GM23338 (cell line): ENCODE measurements around the gene FBXL17. TPM values are rescaled to one million over a fixed set of nuclear protein-coding genes. Genes with fewer than 3 reads are reported as not detected.

Source experiments
- ATAC-seq: fragments of 200-7000 bp; cut with Tn5 transposase; 3 replicates; pipeline ENCODE4 v1.9.1; 2020
- DNase-seq: peaks from one replicate; pipeline ENCODE4 v3.0.0-alpha.2; 2015; ENCODE audit warnings: low spot score
- H2AFZ ChIP-seq: fragments of 200-600 bp; sonication (generic); 2 replicates; pipeline ENCODE4 v1.8.0; 2016; ENCODE audit warnings: antibody characterized with exemption, mild to moderate bottlenecking, moderate library complexity
- H3F3A ChIP-seq: fragments of 200-600 bp; sonication (generic); replicated peaks from 2 replicates; pipeline ENCODE4 v1.8.0; 2017; ENCODE audit warnings: antibody characterized with exemption, mixed run types, low read depth
- H3K27ac ChIP-seq: fragments of 200-600 bp; sonication (generic); 2 replicates; pipeline ENCODE4 v1.6.1; 2016; ENCODE audit warnings: low read depth
- H3K27me3 ChIP-seq: fragments of 200-600 bp; sonication (generic); 2 replicates; pipeline ENCODE4 v1.8.0; 2016; ENCODE audit warnings: mild to moderate bottlenecking, mixed run types, moderate library complexity; ENCODE audit not compliant: insufficient read depth
- H3K36me3 ChIP-seq: fragments of 200-600 bp; sonication (generic); 2 replicates; pipeline ENCODE4 v1.8.0; 2016; ENCODE audit warnings: mild to moderate bottlenecking; ENCODE audit not compliant: insufficient read depth
- H3K4me1 ChIP-seq: fragments of 200-600 bp; sonication (generic); 2 replicates; pipeline ENCODE4 v1.8.0; 2016; ENCODE audit warnings: mild to moderate bottlenecking, moderate library complexity; ENCODE audit not compliant: insufficient read depth
- H3K4me2 ChIP-seq: fragments of 200-600 bp; sonication (generic); 2 replicates; pipeline ENCODE4 v1.7.1; 2017; ENCODE audit warnings: mixed run types
- H3K4me3 ChIP-seq: fragments of 200-600 bp; sonication (generic); 2 replicates; pipeline ENCODE4 v1.6.1; 2016; ENCODE audit warnings: mixed run types
- H3K79me2 ChIP-seq: fragments of 200-600 bp; sonication (generic); replicated peaks from 2 replicates; pipeline ENCODE4 v1.8.0; 2017; ENCODE audit warnings: mild to moderate bottlenecking; ENCODE audit not compliant: insufficient read depth
- H3K9me2 ChIP-seq: fragments of 200-600 bp; sonication (generic); 2 replicates; pipeline ENCODE4 v1.8.0; 2017; ENCODE audit not compliant: insufficient read depth
- H4K20me1 ChIP-seq: fragments of 200-600 bp; sonication (generic); replicated peaks from 2 replicates; pipeline ENCODE4 v1.8.0; 2017; ENCODE audit warnings: mild to moderate bottlenecking; ENCODE audit not compliant: insufficient read depth
- H3K27ac Mint-ChIP-seq: 2 replicates; pipeline ENCODE4 v1.8.0; 2020; ENCODE audit warnings: inconsistent platforms, mild to moderate bottlenecking, moderate library complexity, mixed read lengths
- H3K27me3 Mint-ChIP-seq: 3 replicates; pipeline ENCODE4 v1.8.0; 2022; ENCODE audit warnings: low read depth, mild to moderate bottlenecking, moderate library complexity, mixed read lengths, inconsistent platforms; ENCODE audit not compliant: insufficient read depth, poor library complexity
- H3K36me3 Mint-ChIP-seq: 3 replicates; pipeline ENCODE4 v1.8.0; 2021; ENCODE audit warnings: low read depth, mild to moderate bottlenecking, inconsistent platforms, moderate library complexity, mixed read lengths
- H3K4me1 Mint-ChIP-seq: 3 replicates; pipeline ENCODE4 v1.8.0; 2020; ENCODE audit warnings: mild to moderate bottlenecking, inconsistent platforms, mixed read lengths
- H3K4me3 Mint-ChIP-seq: 3 replicates; pipeline ENCODE4 v1.8.0; 2021; ENCODE audit warnings: moderate library complexity, mild to moderate bottlenecking, inconsistent platforms, mixed read lengths
- H3K9me3 Mint-ChIP-seq: 3 replicates; pipeline ENCODE4 v1.8.0; 2020; ENCODE audit warnings: moderate library complexity, mild to moderate bottlenecking, inconsistent platforms, mixed read lengths
- CREB1 ChIP-seq: fragments of 250-450 bp; sonication (Bioruptor Pico); IDR thresholded peaks from 2 replicates; pipeline ENCODE4 v1.5.0; 2020; ENCODE audit warnings: low read depth, mild to moderate bottlenecking, moderate library complexity
- JUNB ChIP-seq: IDR thresholded peaks from one replicate; pipeline ENCODE4 v1.6.1; 2016; ENCODE audit warnings: antibody characterized with exemption; ENCODE audit not compliant: unreplicated experiment
- NANOG ChIP-seq: IDR thresholded peaks from 2 replicates; pipeline ENCODE4 v1.6.1; 2016; ENCODE audit warnings: antibody characterized with exemption, borderline replicate concordance
- POLR2AphosphoS5 ChIP-seq: IDR thresholded peaks from 2 replicates; pipeline ENCODE4 v1.6.1; 2016; ENCODE audit warnings: antibody characterized with exemption, low read depth
- STAT1 ChIP-seq: IDR thresholded peaks from one replicate; pipeline ENCODE4 v1.6.1; 2016; ENCODE audit warnings: antibody characterized with exemption; ENCODE audit not compliant: unreplicated experiment
- ZNF331 ChIP-seq: fragments of 250-450 bp; sonication (Bioruptor Pico); IDR thresholded peaks from 2 replicates; pipeline ENCODE4 v1.5.0; 2020; ENCODE audit warnings: low read depth, mild to moderate bottlenecking, moderate library complexity
- polyA plus RNA-seq: library from polyadenylated mRNA; unstranded; fragments of >200 nt; fragmentation: Nextera tagmentation; extraction: Ambion mirVana; gene quantifications from 2 replicates; pipeline ENCODE4 v1.2.1, GENCODE V29; 2016
- total RNA-seq: library from RNA; depleted of rRNA; stranded (reverse); fragments of >200 nt; shearing (Covaris generic); gene quantifications from 2 replicates; pipeline ENCODE4 v1.2.3, GENCODE V29; 2014
- TF ChIP-seq, protein P1 (sequence below): IDR thresholded peaks from 2 replicates; pipeline ENCODE4 v1.6.1; 2016; ENCODE audit warnings: antibody characterized with exemption
- TF ChIP-seq, protein P2 (sequence below): IDR thresholded peaks from one replicate; pipeline ENCODE4 v1.6.1; 2018; ENCODE audit warnings: antibody characterized with exemption; ENCODE audit not compliant: unreplicated experiment
- TF ChIP-seq, protein P3 (sequence below), 2 experiments: fragments of 200-600 bp in 1 of 2; sonication (generic) in 1 of 2; conservative IDR thresholded peaks; 2 replicates each; pipeline versions ENCODE4 v1.5.1 to v1.6.1; 2016 to 2017; ENCODE audit warnings: antibody characterized with exemption in 2 of 2, low read depth in 2 of 2, mild to moderate bottlenecking in 2 of 2, moderate library complexity in 1 of 2
- TF ChIP-seq, protein P4 (sequence below): fragments of 250-450 bp; sonication (Bioruptor Pico); IDR thresholded peaks from 2 replicates; pipeline ENCODE4 v1.5.0; 2020; ENCODE audit warnings: mild to moderate bottlenecking, moderate library complexity

FBXL17 gene
- total and polyA plus RNA-seq, 2 experiments from 2014 or later: 2.0 to 2.7 TPM

DNA sequence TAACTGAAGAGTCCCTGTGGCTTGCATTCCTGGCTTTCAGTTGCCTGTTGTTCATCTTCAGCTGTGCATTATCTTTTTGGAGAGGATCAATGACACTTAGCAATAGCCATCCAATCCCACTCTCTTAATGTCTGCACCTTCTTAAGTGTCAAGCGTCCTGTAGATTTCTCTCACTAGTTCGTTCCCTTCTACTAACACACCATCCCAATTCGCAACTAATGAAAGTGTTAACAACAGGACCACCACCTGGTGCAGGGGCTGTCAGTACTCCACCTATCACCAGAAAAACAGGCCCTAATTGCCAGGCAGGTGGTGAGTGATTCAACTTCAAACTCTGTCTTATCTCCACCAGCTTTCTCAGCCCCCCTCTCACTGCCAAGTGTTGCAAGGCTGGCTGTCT, 541.7 kb downstream of the FBXL17 start (continued):
- TF ChIP-seq, protein P1, sequence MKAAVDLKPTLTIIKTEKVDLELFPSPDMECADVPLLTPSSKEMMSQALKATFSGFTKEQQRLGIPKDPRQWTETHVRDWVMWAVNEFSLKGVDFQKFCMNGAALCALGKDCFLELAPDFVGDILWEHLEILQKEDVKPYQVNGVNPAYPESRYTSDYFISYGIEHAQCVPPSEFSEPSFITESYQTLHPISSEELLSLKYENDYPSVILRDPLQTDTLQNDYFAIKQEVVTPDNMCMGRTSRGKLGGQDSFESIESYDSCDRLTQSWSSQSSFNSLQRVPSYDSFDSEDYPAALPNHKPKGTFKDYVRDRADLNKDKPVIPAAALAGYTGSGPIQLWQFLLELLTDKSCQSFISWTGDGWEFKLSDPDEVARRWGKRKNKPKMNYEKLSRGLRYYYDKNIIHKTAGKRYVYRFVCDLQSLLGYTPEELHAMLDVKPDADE: no peak

DNA sequence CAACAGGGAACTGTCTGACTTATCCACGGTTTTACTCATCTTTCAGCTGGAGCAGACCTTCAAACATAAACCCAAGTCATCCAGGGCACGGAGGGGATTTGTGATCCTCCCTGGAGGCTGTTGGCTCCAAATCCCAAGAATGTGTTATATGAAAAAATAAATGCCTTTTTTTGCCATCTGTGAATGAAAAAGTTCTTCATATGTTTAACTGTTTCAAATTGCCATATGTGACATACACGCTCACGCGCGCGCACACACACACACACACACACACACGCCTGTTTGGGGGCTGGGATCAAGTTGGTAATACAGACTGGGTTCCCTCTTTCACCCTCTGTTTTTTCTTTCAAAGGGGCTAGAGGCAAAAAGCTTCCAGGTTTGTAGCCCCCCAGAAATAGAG, 546.8 kb downstream of the FBXL17 start:
- no peaks in the 10 kb centered on the region for H3K79me2 ChIP-seq
- Mint-ChIP-seq H3K27ac (no peak overlapping the region), H3K9me3 (no peaks in the 10 kb centered on the region), H3K4me3 (no peak overlapping the region), H3K36me3 (no peaks in the 10 kb centered on the region), H3K4me1 (peaks cover 20% of the 10 kb centered on the region), H3K27me3 (peaks cover 4% of the 10 kb centered on the region)
- H3K4me2 ChIP-seq: no peak overlapping the region
- ATAC-seq: no peak
- H4K20me1 ChIP-seq: no peaks in the 10 kb centered on the region
- no peaks in the 10 kb centered on the region for H3K36me3 ChIP-seq
- TF ChIP-seq JUNB (no peak), STAT1 (no peak), CREB1 (CRISPR knock-in tag) (no peak), POLR2AphosphoS5 (no peak), NANOG (no peak), ZNF331 (no peak)
- TF ChIP-seq, protein P2, sequence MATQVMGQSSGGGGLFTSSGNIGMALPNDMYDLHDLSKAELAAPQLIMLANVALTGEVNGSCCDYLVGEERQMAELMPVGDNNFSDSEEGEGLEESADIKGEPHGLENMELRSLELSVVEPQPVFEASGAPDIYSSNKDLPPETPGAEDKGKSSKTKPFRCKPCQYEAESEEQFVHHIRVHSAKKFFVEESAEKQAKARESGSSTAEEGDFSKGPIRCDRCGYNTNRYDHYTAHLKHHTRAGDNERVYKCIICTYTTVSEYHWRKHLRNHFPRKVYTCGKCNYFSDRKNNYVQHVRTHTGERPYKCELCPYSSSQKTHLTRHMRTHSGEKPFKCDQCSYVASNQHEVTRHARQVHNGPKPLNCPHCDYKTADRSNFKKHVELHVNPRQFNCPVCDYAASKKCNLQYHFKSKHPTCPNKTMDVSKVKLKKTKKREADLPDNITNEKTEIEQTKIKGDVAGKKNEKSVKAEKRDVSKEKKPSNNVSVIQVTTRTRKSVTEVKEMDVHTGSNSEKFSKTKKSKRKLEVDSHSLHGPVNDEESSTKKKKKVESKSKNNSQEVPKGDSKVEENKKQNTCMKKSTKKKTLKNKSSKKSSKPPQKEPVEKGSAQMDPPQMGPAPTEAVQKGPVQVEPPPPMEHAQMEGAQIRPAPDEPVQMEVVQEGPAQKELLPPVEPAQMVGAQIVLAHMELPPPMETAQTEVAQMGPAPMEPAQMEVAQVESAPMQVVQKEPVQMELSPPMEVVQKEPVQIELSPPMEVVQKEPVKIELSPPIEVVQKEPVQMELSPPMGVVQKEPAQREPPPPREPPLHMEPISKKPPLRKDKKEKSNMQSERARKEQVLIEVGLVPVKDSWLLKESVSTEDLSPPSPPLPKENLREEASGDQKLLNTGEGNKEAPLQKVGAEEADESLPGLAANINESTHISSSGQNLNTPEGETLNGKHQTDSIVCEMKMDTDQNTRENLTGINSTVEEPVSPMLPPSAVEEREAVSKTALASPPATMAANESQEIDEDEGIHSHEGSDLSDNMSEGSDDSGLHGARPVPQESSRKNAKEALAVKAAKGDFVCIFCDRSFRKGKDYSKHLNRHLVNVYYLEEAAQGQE: no peak
- TF ChIP-seq, protein P3, sequence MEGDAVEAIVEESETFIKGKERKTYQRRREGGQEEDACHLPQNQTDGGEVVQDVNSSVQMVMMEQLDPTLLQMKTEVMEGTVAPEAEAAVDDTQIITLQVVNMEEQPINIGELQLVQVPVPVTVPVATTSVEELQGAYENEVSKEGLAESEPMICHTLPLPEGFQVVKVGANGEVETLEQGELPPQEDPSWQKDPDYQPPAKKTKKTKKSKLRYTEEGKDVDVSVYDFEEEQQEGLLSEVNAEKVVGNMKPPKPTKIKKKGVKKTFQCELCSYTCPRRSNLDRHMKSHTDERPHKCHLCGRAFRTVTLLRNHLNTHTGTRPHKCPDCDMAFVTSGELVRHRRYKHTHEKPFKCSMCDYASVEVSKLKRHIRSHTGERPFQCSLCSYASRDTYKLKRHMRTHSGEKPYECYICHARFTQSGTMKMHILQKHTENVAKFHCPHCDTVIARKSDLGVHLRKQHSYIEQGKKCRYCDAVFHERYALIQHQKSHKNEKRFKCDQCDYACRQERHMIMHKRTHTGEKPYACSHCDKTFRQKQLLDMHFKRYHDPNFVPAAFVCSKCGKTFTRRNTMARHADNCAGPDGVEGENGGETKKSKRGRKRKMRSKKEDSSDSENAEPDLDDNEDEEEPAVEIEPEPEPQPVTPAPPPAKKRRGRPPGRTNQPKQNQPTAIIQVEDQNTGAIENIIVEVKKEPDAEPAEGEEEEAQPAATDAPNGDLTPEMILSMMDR (conservative IDR thresholded peaks at IDR 0.05; ENCODE audit: low read depth in 2 of 2): no peak
- TF ChIP-seq, protein P4, sequence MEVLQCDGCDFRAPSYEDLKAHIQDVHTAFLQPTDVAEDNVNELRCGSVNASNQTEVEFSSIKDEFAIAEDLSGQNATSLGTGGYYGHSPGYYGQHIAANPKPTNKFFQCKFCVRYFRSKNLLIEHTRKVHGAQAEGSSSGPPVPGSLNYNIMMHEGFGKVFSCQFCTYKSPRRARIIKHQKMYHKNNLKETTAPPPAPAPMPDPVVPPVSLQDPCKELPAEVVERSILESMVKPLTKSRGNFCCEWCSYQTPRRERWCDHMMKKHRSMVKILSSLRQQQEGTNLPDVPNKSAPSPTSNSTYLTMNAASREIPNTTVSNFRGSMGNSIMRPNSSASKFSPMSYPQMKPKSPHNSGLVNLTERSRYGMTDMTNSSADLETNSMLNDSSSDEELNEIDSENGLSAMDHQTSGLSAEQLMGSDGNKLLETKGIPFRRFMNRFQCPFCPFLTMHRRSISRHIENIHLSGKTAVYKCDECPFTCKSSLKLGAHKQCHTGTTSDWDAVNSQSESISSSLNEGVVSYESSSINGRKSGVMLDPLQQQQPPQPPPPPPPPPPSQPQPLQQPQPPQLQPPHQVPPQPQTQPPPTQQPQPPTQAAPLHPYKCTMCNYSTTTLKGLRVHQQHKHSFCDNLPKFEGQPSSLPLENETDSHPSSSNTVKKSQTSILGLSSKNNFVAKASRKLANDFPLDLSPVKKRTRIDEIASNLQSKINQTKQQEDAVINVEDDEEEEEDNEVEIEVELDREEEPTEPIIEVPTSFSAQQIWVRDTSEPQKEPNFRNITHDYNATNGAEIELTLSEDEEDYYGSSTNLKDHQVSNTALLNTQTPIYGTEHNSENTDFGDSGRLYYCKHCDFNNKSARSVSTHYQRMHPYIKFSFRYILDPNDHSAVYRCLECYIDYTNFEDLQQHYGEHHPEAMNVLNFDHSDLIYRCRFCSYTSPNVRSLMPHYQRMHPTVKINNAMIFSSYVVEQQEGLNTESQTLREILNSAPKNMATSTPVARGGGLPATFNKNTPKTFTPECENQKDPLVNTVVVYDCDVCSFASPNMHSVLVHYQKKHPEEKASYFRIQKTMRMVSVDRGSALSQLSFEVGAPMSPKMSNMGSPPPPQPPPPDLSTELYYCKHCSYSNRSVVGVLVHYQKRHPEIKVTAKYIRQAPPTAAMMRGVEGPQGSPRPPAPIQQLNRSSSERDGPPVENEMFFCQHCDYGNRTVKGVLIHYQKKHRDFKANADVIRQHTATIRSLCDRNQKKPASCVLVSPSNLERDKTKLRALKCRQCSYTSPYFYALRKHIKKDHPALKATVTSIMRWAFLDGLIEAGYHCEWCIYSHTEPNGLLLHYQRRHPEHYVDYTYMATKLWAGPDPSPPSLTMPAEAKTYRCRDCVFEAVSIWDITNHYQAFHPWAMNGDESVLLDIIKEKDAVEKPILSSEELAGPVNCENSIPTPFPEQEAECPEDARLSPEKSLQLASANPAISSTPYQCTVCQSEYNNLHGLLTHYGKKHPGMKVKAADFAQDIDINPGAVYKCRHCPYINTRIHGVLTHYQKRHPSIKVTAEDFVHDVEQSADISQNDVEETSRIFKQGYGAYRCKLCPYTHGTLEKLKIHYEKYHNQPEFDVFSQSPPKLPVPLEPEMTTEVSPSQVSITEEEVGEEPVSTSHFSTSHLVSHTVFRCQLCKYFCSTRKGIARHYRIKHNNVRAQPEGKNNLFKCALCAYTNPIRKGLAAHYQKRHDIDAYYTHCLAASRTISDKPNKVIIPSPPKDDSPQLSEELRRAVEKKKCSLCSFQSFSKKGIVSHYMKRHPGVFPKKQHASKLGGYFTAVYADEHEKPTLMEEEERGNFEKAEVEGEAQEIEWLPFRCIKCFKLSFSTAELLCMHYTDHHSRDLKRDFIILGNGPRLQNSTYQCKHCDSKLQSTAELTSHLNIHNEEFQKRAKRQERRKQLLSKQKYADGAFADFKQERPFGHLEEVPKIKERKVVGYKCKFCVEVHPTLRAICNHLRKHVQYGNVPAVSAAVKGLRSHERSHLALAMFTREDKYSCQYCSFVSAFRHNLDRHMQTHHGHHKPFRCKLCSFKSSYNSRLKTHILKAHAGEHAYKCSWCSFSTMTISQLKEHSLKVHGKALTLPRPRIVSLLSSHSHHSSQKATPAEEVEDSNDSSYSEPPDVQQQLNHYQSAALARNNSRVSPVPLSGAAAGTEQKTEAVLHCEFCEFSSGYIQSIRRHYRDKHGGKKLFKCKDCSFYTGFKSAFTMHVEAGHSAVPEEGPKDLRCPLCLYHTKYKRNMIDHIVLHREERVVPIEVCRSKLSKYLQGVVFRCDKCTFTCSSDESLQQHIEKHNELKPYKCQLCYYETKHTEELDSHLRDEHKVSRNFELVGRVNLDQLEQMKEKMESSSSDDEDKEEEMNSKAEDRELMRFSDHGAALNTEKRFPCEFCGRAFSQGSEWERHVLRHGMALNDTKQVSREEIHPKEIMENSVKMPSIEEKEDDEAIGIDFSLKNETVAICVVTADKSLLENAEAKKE (CRISPR knock-in tag): no peak
- H3K4me1 ChIP-seq: 0 out of 2 replicates have a peak, but pooled peaks cover 7% of the 10 kb centered on the region
- no peak overlapping the region for H3K4me3 ChIP-seq
- H3F3A ChIP-seq: no peaks in the 10 kb centered on the region
- H3K9me2 ChIP-seq: peaks cover 11% of the 10 kb centered on the region
- H2AFZ ChIP-seq: no peak overlapping the region
- DNase-seq: no peak
- no peak overlapping the region for H3K27ac ChIP-seq
- H3K27me3 ChIP-seq: no peaks in the 10 kb centered on the region
